ENCODE data around the gene ZSCAN26. TPM values are rescaled to one million over a fixed set of nuclear protein-coding genes. Genes with fewer than 3 reads are reported as not detected.

Gene ZSCAN26
- total RNA-seq, 1 donor from 2014 or later: 18.4 TPM

- TF ChIP-seq CTCF (IDR thresholded peaks at IDR 0.05; ENCODE audit: unreplicated experiment): no peak
- Mint-ChIP-seq H3K9me3 (ENCODE audit: unreplicated experiment) (no peaks in the 10 kb centered on the region), H3K4me3 (ENCODE audit: unreplicated experiment) (peak overlapping the region; percentile 90), H3K4me1 (ENCODE audit: unreplicated experiment) (peaks cover 32% of the 10 kb centered on the region), H3K36me3 (ENCODE audit: low read depth, unreplicated experiment) (peaks cover 12% of the 10 kb centered on the region), H3K27ac (ENCODE audit: unreplicated experiment) (peak overlapping the region; percentile 97), H3K27me3 (ENCODE audit: unreplicated experiment) (peaks cover 6% of the 10 kb centered on the region)
- no peak for DNase-seq (ENCODE audit: low spot score)
These were observed 42.5 kb upstream of the ZSCAN26 start for GRCh38 chr6:28224131-28225055.

GRCh38 chr6:28225056-28225834 lies 41.7 kb upstream of the ZSCAN26 start, which contains the start of gene ZSCAN9:
Gene ZSCAN9 (plus strand): TSS chr6:28225275. CDS start chr6:28227085, 1,810 bp downstream.
- no peaks in the 10 kb centered on the region for H3K9me3 Mint-ChIP-seq (ENCODE audit: unreplicated experiment)
- H3K27ac Mint-ChIP-seq (ENCODE audit: unreplicated experiment): peak within 1 kb of the TSS; percentile 97
- DNase-seq (ENCODE audit: low spot score): peak; percentile 84
- H3K36me3 Mint-ChIP-seq (ENCODE audit: low read depth, unreplicated experiment): peaks cover 12% of the 10 kb centered on the region
- H3K4me3 Mint-ChIP-seq (ENCODE audit: unreplicated experiment): peak within 1 kb of the TSS; percentile 90
- no peak for TF ChIP-seq CTCF (IDR thresholded peaks at IDR 0.05; ENCODE audit: unreplicated experiment)
- peaks cover 28% of the 10 kb centered on the region for H3K4me1 Mint-ChIP-seq (ENCODE audit: unreplicated experiment)
- H3K27me3 Mint-ChIP-seq (ENCODE audit: unreplicated experiment): peaks cover 6% of the 10 kb centered on the region

GRCh38 chr6:28226460-28226859 lies 40.5 kb upstream of the ZSCAN26 start:
- H3K4me1 Mint-ChIP-seq (ENCODE audit: unreplicated experiment): peaks cover 20% of the 10 kb centered on the region
- peaks cover 6% of the 10 kb centered on the region for H3K27me3 Mint-ChIP-seq (ENCODE audit: unreplicated experiment)
- H3K27ac Mint-ChIP-seq (ENCODE audit: unreplicated experiment): no peak overlapping the region
- TF ChIP-seq CTCF (IDR thresholded peaks at IDR 0.05; ENCODE audit: unreplicated experiment): no peak
- DNase-seq (ENCODE audit: low spot score): no peak
- peak overlapping the region; percentile 90 for H3K4me3 Mint-ChIP-seq (ENCODE audit: unreplicated experiment)
- no peaks in the 10 kb centered on the region for H3K9me3 Mint-ChIP-seq (ENCODE audit: unreplicated experiment)
- peaks cover 12% of the 10 kb centered on the region for H3K36me3 Mint-ChIP-seq (ENCODE audit: low read depth, unreplicated experiment)

- no peak for DNase-seq (ENCODE audit: low spot score)
- no peaks in the 10 kb centered on the region for H3K9me3 Mint-ChIP-seq (ENCODE audit: unreplicated experiment)
- H3K4me3 Mint-ChIP-seq (ENCODE audit: unreplicated experiment): no peak overlapping the region
- H3K27me3 Mint-ChIP-seq (ENCODE audit: unreplicated experiment): peaks cover 1% of the 10 kb centered on the region
- H3K36me3 Mint-ChIP-seq (ENCODE audit: low read depth, unreplicated experiment): peaks cover 34% of the 10 kb centered on the region
- H3K4me1 Mint-ChIP-seq (ENCODE audit: unreplicated experiment): no peaks in the 10 kb centered on the region
- no peak overlapping the region for H3K27ac Mint-ChIP-seq (ENCODE audit: unreplicated experiment)
- TF ChIP-seq CTCF (IDR thresholded peaks at IDR 0.05; ENCODE audit: unreplicated experiment): no peak
These were observed 34.2 kb upstream of the ZSCAN26 start for GRCh38 chr6:28232785-28233184.

All from endothelial cell (in vitro differentiated cells).